HEK293T (cell line): ENCODE measurements around the gene FANCE.
"Not testable (repeated sequence)": the region's sequence is repeated elsewhere in the genome, so short reads cannot be mapped to it uniquely, and the experiment has no call there.

Experiments
- CTCF ChIA-PET: fragments of 350-600 bp; formaldehyde crosslinking; extraction: SDS; loops from one replicate; lab custom pipeline; 2021; ENCODE audit warnings: antibody characterized with exemption, inconsistent platforms; lab: Yijun Ruan, JAX
- POLR2A ChIA-PET: fragments of 350-600 bp; formaldehyde crosslinking; extraction: SDS; loops from one replicate; lab custom pipeline; 2020; ENCODE audit warnings: antibody characterized with exemption, inconsistent platforms; lab: Yijun Ruan, JAX
- DNase-seq: peaks from one replicate; pipeline ENCODE4 v3.0.0; 2012; ENCODE audit warnings: mixed read lengths; ENCODE audit errors: extremely low spot score
- ARNT ChIP-seq: fragments of 450-650 bp; IDR thresholded peaks from 2 replicates; pipeline ENCODE4 v1.6.1; 2017; ENCODE audit warnings: mild to moderate bottlenecking
- BHLHE40 ChIP-seq: fragments of 450-650 bp; IDR thresholded peaks from 2 replicates; pipeline ENCODE4 v1.6.1; 2016; ENCODE audit warnings: mild to moderate bottlenecking, moderate library complexity, borderline replicate concordance
- CTBP1 ChIP-seq: fragments of 450-650 bp; IDR thresholded peaks from 2 replicates; pipeline ENCODE4 v1.6.1; 2016; ENCODE audit warnings: borderline replicate concordance
- ELF4 ChIP-seq: fragments of 450-650 bp; IDR thresholded peaks from 2 replicates; pipeline ENCODE4 v1.6.1; 2017; ENCODE audit warnings: antibody characterized with exemption
- FOXA1 ChIP-seq: fragments of 450-650 bp; IDR thresholded peaks from 2 replicates; pipeline ENCODE4 v1.6.1; 2016; ENCODE audit warnings: mild to moderate bottlenecking
- FOXK2 ChIP-seq: fragments of 450-650 bp; IDR thresholded peaks from 2 replicates; pipeline ENCODE4 v1.6.1; 2016; ENCODE audit warnings: mild to moderate bottlenecking
- FOXM1 ChIP-seq: fragments of 450-650 bp; IDR thresholded peaks from 2 replicates; pipeline ENCODE4 v1.6.1; 2017; ENCODE audit warnings: mild to moderate bottlenecking, borderline replicate concordance
- HDGF ChIP-seq: fragments of 450-650 bp; IDR thresholded peaks from 2 replicates; pipeline ENCODE4 v1.6.1; 2017; ENCODE audit warnings: antibody characterized with exemption, borderline replicate concordance
- L3MBTL2 ChIP-seq: fragments of 450-650 bp; conservative IDR thresholded peaks from 2 replicates; pipeline ENCODE4 v1.6.1; 2016; ENCODE audit warnings: mild to moderate bottlenecking
- LEF1 ChIP-seq: fragments of 450-650 bp; IDR thresholded peaks from 2 replicates; pipeline ENCODE4 v1.6.1; 2017; ENCODE audit warnings: mild to moderate bottlenecking, borderline replicate concordance
- NFRKB ChIP-seq: fragments of 450-650 bp; IDR thresholded peaks from 2 replicates; pipeline ENCODE4 v1.6.1; 2016; ENCODE audit warnings: mild to moderate bottlenecking, moderate library complexity
- SP1 ChIP-seq: fragments of 450-650 bp; IDR thresholded peaks from 2 replicates; pipeline ENCODE4 v1.6.1; 2017
- SUZ12 ChIP-seq: fragments of 450-650 bp; IDR thresholded peaks from 2 replicates; pipeline ENCODE4 v1.6.1; 2016; ENCODE audit warnings: mild to moderate bottlenecking
- TARDBP ChIP-seq: fragments of 450-650 bp; IDR thresholded peaks from 2 replicates; pipeline ENCODE4 v1.6.1; 2016
- ZNF384 ChIP-seq: fragments of 450-650 bp; IDR thresholded peaks from 2 replicates; pipeline ENCODE4 v1.6.1; 2016
- TF ChIP-seq, protein P1 (sequence below): fragments of 450-650 bp; IDR thresholded peaks from 2 replicates; pipeline ENCODE4 v1.6.1; 2016

The FANCE gene

DNA sequence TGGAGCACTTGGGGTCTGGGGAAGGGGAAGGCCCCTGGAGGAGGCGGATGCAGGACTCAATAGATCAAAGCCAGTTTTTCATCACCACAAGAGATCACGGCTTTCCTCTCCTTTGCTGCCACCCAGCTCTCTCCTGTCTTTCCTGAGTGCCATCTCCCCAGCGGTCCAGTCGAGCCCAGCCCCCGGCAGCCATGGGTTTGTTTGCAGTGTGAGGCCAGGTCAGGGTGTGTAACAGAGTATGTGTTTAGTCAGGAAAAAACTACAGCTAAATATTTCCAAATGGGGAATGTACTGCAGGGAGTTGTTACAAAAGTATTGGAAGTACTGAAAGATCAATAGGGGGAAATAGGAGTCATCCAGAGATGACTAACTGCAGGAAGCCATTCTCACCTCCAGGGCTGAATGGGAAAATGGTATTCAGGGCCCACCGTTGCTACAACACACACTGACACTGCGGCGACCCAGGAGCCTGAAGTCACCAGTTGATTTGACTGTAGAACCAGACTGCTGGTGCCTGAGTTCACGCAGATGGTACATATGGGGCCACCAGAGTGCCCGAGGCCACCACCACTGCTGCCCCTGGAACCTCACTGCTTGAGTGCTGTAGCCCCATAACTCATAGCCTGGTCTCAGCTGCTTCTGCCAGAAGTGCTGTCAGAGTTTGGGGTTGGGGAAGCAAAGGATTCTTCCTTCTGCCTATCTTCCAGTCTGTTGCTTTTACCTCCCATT lies 23.6 kb upstream of the FANCE start:
- DNase-seq: no peak
- POLR2A ChIA-PET: no interaction called here
- TF ChIP-seq SP1 (no peak), NFRKB (no peak), HDGF (no peak), L3MBTL2 (no peak), FOXM1 (no peak), SUZ12 (no peak), ELF4 (no peak), CTBP1 (no peak), LEF1 (no peak), TARDBP (no peak), ARNT (no peak), FOXK2 (no peak), ZNF384 (no peak), BHLHE40 (no peak), FOXA1 (no peak)
- TF ChIP-seq, protein P1, sequence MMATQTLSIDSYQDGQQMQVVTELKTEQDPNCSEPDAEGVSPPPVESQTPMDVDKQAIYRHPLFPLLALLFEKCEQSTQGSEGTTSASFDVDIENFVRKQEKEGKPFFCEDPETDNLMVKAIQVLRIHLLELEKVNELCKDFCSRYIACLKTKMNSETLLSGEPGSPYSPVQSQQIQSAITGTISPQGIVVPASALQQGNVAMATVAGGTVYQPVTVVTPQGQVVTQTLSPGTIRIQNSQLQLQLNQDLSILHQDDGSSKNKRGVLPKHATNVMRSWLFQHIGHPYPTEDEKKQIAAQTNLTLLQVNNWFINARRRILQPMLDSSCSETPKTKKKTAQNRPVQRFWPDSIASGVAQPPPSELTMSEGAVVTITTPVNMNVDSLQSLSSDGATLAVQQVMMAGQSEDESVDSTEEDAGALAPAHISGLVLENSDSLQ: no peak
- CTCF ChIA-PET: no interaction called here

DNA sequence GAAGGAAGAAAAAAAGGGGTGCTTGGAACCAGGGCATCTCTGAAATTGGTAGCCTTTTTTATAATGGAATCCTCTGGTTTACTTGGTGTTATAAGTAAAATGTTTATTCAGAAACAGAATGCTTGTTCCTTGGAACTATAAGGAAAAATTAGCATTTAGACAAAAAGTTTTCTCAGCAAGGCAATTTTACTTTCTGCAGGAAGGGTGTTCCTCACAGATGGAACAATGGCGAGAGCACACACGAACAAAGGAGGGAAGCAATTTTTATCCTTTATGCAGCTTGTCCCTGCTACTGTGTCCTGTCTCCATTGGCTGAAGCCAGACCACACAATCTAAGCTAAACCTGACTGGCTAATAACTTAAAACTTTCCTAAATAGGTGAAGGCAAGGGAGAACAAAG lies 22.7 kb upstream of the FANCE start:
- ChIA-PET CTCF (no interaction called here), POLR2A (no interaction called here)
- TF ChIP-seq FOXK2 (no peak), SUZ12 (no peak), CTBP1 (no peak), LEF1 (no peak)
- DNase-seq: no peak

DNA sequence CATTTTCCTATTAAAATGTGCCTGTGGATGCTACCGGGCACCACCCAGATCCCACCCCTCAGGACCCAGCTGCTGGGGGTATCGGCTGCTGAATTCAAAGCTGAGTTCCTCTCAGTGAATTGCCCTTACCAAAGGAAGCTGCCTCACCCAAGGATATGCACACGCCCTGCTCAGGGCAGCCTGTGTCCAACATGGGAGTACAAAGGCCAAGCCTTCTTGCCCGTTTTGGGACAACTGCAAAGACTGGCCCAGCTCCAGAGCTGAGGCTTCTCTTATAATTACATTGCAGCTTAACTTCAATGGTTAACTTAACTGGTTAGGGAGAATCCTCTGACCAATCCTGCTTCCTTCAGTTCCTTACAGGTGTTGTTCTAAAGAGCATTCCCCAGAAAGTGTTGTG lies 19.8 kb upstream of the FANCE start:
- CTCF ChIA-PET: interaction anchor here (1.1 kb wide), 1 partner anchor 13 kb away, joined by 3 read pairs; no protein-coding TSS in a partner anchor
- no peak for TF ChIP-seq HDGF
- no peak for TF ChIP-seq FOXK2
- no peak for TF ChIP-seq TARDBP
- TF ChIP-seq ARNT: no peak
- TF ChIP-seq, protein P1: no peak
- no peak for TF ChIP-seq FOXM1
- no peak for TF ChIP-seq ELF4
- TF ChIP-seq CTBP1: no peak
- no peak for TF ChIP-seq LEF1
- no peak for TF ChIP-seq FOXA1
- TF ChIP-seq SUZ12: no peak
- TF ChIP-seq SP1: no peak
- no peak for TF ChIP-seq L3MBTL2
- TF ChIP-seq NFRKB: no peak
- no peak for TF ChIP-seq ZNF384
- no peak for TF ChIP-seq BHLHE40
- POLR2A ChIA-PET: no interaction called here
- DNase-seq: no peak

DNA sequence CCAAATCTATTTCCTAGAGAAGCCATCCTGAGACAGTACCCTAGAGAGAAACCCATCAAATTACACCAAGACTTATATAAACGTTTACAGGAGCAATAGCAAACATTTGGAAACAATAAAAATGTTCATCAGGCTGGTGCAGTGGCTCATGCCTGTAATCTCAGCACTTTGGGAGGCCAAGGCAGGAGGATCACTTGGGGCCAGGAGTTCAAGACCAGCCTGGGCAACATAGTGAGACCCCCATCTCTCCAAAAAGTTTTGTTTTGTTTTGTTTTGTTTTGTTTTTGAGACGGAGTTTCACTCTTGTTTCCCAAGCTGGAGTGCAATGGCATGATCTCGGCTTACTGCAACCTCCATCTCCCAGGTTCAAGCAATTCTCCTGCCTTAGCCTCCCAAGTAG lies 19.4 kb upstream of the FANCE start:
- DNase-seq, POLR2A ChIA-PET: not testable (repeated sequence)
- CTCF ChIA-PET: interaction anchor here (0.6 to 1.1 kb wide), 2 partner anchors 13 to 18 kb away, joined by 3 read pairs; no protein-coding TSS in a partner anchor

DNA sequence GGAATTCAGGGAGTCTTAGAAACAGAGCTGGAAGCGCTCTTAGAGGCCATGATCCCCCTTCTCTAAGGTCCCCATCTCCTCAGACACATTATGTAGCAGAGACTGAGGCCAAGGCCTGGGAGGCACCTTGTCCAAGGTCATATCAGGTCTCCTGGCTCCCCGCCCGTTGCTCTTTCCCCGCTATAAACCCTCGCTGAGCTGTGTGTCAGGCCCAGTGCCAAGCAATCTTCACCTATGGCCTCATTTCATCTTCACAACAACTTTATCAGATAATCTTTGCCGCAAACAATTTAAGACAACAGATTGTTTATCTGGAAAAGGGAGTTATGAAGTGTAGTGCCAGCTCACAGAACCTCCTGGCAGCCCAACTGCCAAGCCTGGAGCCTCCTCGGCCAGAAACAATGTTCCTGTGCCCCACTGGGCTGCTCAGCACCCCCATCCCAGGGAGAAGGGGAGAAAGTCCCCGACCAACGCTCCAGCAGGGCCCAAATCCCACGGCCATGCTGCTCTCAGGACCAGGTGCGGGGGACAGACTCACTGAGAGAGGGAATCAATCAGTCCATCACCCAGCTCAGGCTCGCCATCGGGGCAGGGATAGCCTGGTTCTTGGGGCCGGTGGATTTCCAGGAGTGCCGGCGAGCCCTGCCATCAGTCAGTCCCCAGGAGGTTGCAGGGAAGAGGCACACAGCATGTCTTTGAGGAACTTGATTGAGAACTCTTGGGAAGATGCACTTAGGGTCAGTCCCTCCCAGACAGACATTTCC lies 16.9 kb upstream of the FANCE start:
- CTCF ChIA-PET: interaction anchor here (0.6 to 1.1 kb wide), 3 partner anchors 10 to 58 kb away, joined by 3 to 4 read pairs (median 3); no protein-coding TSS in a partner anchor

More for the DNA sequence above, 16.9 kb upstream of the FANCE start:
- no peak for DNase-seq
- POLR2A ChIA-PET: no interaction called here
- TF ChIP-seq FOXM1 (no peak), FOXK2 (no peak), HDGF (no peak), NFRKB (no peak), CTBP1 (no peak), ELF4 (no peak), BHLHE40 (no peak), LEF1 (no peak), L3MBTL2 (no peak), SUZ12 (no peak), SP1 (no peak), FOXA1 (no peak), ZNF384 (no peak), ARNT (no peak)
- TF ChIP-seq, protein P1: no peak
